ENCODE data around the gene MIF.
"Not testable (repeated sequence)": the region's sequence is repeated elsewhere in the genome, so short reads cannot be mapped to it uniquely, and the experiment has no call there.

MIF gene

GRCh38 chr22:23893945-23894709 lies at the start of gene MIF:
TSS of gene MIF (plus strand) at chr22:23894383. CDS start at chr22:23894475, 92 bp downstream.
- in situ Hi-C loops (cut with HindIII; ENCODE audit: low sequenced_read_pairs) = no loop called here

- in situ Hi-C loops (cut with HindIII; ENCODE audit: low sequenced_read_pairs) = no loop called here
These were observed 49.4 kb upstream of the MIF start for GRCh38 chr22:23844739-23845202.

GRCh38 chr22:23845265-23846080 lies 48.7 kb upstream of the MIF start:
- in situ Hi-C loops (cut with HindIII; ENCODE audit: low sequenced_read_pairs) = no loop called here

- in situ Hi-C loops (cut with HindIII; ENCODE audit: low sequenced_read_pairs) = no loop called here
These were observed 48.1 kb upstream of the MIF start for GRCh38 chr22:23846081-23846469.

- in situ Hi-C loops (cut with HindIII; ENCODE audit: low sequenced_read_pairs) = no loop called here
These were observed 46.8 kb upstream of the MIF start for GRCh38 chr22:23847310-23847920.

GRCh38 chr22:23847991-23848864 lies 46.0 kb upstream of the MIF start:
- in situ Hi-C loops (cut with HindIII; ENCODE audit: low sequenced_read_pairs) = no loop called here

GRCh38 chr22:23849009-23850006 lies 44.9 kb upstream of the MIF start:
- in situ Hi-C loops (cut with HindIII; ENCODE audit: low sequenced_read_pairs) = no loop called here

- in situ Hi-C loops (cut with HindIII; ENCODE audit: low sequenced_read_pairs) = no loop called here
These were observed 44.0 kb upstream of the MIF start for GRCh38 chr22:23850136-23850611.

- in situ Hi-C loops (cut with HindIII; ENCODE audit: low sequenced_read_pairs) = no loop called here
These were observed 37.2 kb upstream of the MIF start for GRCh38 chr22:23856721-23857605.

GRCh38 chr22:23857606-23858483 lies 36.3 kb upstream of the MIF start, which contains the start of gene SLC2A11:
TSS of gene SLC2A11 (plus strand) at chr22:23857875. CDS start at chr22:23858000, 125 bp downstream.
- in situ Hi-C loops (cut with HindIII; ENCODE audit: low sequenced_read_pairs) = no loop called here

- in situ Hi-C loops (cut with HindIII; ENCODE audit: low sequenced_read_pairs) = no loop called here
These were observed 35.7 kb upstream of the MIF start for GRCh38 chr22:23858484-23858815.

- in situ Hi-C loops (cut with HindIII; ENCODE audit: low sequenced_read_pairs) = no loop called here
These were observed 35.0 kb upstream of the MIF start for GRCh38 chr22:23859201-23859600.

GRCh38 chr22:23860187-23860586 lies 34.0 kb upstream of the MIF start:
- in situ Hi-C loops (cut with HindIII; ENCODE audit: low sequenced_read_pairs) = not testable (repeated sequence)

GRCh38 chr22:23862103-23862502 lies 32.1 kb upstream of the MIF start:
- in situ Hi-C loops (cut with HindIII; ENCODE audit: low sequenced_read_pairs) = no loop called here

- in situ Hi-C loops (cut with HindIII; ENCODE audit: low sequenced_read_pairs) = not testable (repeated sequence)
These were observed 29.6 kb upstream of the MIF start for GRCh38 chr22:23864499-23865154.

GRCh38 chr22:23868580-23868979 lies 25.6 kb upstream of the MIF start:
- in situ Hi-C loops (cut with HindIII; ENCODE audit: low sequenced_read_pairs) = no loop called here

GRCh38 chr22:23874871-23875270 lies 19.3 kb upstream of the MIF start:
- in situ Hi-C loops (cut with HindIII; ENCODE audit: low sequenced_read_pairs) = loop anchor here (10.0 kb wide), 1 partner anchor 60 kb away; no protein-coding TSS in a partner anchor
